Adrenal gland (tissue), 5 donors: ENCODE data around the gene CAMK1D.

Experiments
- CTCF ChIP-seq, 6 experiments: fragments of 450-650 bp in 4 of 6; fragments of 200-600 bp in 2 of 6; sonication (generic) in 1 of 6; IDR thresholded peaks; 1 replicate in 5 of 6; 2 replicates in 1 of 6; pipeline versions ENCODE4 v1.5.1 to v1.8.0; 2016 to 2021; ENCODE audit warnings: antibody characterized with exemption in 6 of 6, mild to moderate bottlenecking in 2 of 6, moderate library complexity in 1 of 6
- POLR2A ChIP-seq, 2 donors: fragments of 450-650 bp; IDR thresholded peaks; one replicate each; pipeline ENCODE4 v1.6.1; 2017; ENCODE audit warnings: antibody characterized with exemption in 2 of 2, mild to moderate bottlenecking in 2 of 2, moderate library complexity in 1 of 2
- donor health status: DM: no; HTN: no; CAD: no.

- TF ChIP-seq CTCF (IDR thresholded peaks at IDR 0.05), result no peak
- TF ChIP-seq POLR2A (IDR thresholded peaks at IDR 0.05), result no peak
Observed at GRCh38 chr10:12357525-12358151, 8.3 kb downstream of the CAMK1D start.
